GM12878 (cell line): ENCODE data around the gene LOXL3. TPM values are rescaled to one million over a fixed set of nuclear protein-coding genes. Genes with fewer than 3 reads are reported as not detected.

Experiments
- ATAC-seq: fragments of 200-7000 bp; cut with Tn5 transposase; 3 replicates; pipeline ENCODE4 v1.9.1; 2020; ENCODE audit warnings: mild to moderate bottlenecking, moderate library complexity
- BruUV-seq: library from RNA; stranded (reverse); fragments of 400-500 nt; replicated peaks from 2 replicates; lab custom pipeline; 2021; lab: Mats Ljungman, UMichigan
- CTCF ChIA-PET: fragments of 300-600 bp; sonication (Branson Sonifier 250); formaldehyde crosslinking; extraction: SDS; loops from one replicate; lab custom pipeline; 2021; ENCODE audit warnings: inconsistent platforms; lab: Yijun Ruan, JAX
- POLR2A ChIA-PET: fragments of 350-600 bp; formaldehyde crosslinking; extraction: SDS; loops from one replicate; lab custom pipeline; 2021; ENCODE audit warnings: inconsistent platforms; lab: Charles Lee
- RAD21 ChIA-PET: fragments of 300-600 bp; sonication (Branson Sonifier 250); formaldehyde crosslinking; loops from one replicate; lab custom pipeline; 2023; ENCODE audit warnings: antibody characterized with exemption; ENCODE audit not compliant: unreplicated experiment; lab: Charles Lee
- SMC1A ChIA-PET: fragments of 300-600 bp; sonication (Branson Sonifier 250); formaldehyde crosslinking; loops from one replicate; lab custom pipeline; 2023; ENCODE audit not compliant: unreplicated experiment, uncharacterized antibody; lab: Charles Lee
- DNase-seq: peaks from one replicate; pipeline ENCODE4 v3.0.0-alpha.2; 2011; ENCODE audit warnings: low read depth, low spot score
- FAIRE-seq: peaks from 3 replicates; lab custom pipeline; 2011; peaks lifted over from hg19 to GRCh38; lab: Jason Lieb, UNC
- H2AFZ ChIP-seq: 2 replicates; pipeline ENCODE4 v1.6.0; 2011; ENCODE audit warnings: low read depth, low read length, control low read depth; ENCODE audit not compliant: control insufficient read depth
- H3K27ac ChIP-seq: 2 replicates; pipeline ENCODE4 v1.5.1; 2011; ENCODE audit warnings: control low read depth; ENCODE audit not compliant: control insufficient read depth, insufficient read depth
- H3K27me3 ChIP-seq, 2 experiments: replicated peaks in 1 of 2; 2 replicates each; pipeline versions ENCODE4 v1.6.0 to v1.6.1; 2011; ENCODE audit warnings: low read length in 1 of 2; ENCODE audit not compliant: control insufficient read depth in 2 of 2, insufficient read depth in 2 of 2
- H3K36me3 ChIP-seq, 2 experiments: 2 replicates each; pipeline ENCODE4 v1.5.1; 2011; ENCODE audit warnings: low read length in 1 of 2; ENCODE audit not compliant: control insufficient read depth in 2 of 2, insufficient read depth in 2 of 2
- H3K4me1 ChIP-seq: 2 replicates; pipeline ENCODE4 v1.6.1; 2011; ENCODE audit warnings: mild to moderate bottlenecking, low read length, moderate library complexity, mixed read lengths; ENCODE audit not compliant: control insufficient read depth, insufficient read depth
- H3K4me2 ChIP-seq: 2 replicates; pipeline ENCODE4 v1.6.0; 2011; ENCODE audit warnings: control low read depth; ENCODE audit not compliant: control insufficient read depth, insufficient read depth
- H3K4me3 ChIP-seq: fragments of 200-600 bp; sonication (generic); 2 replicates; pipeline ENCODE4 v1.5.1; 2016
- H3K79me2 ChIP-seq: 2 replicates; pipeline ENCODE4 v1.6.0; 2011; ENCODE audit warnings: low read length; ENCODE audit not compliant: control insufficient read depth, insufficient read depth
- H3K9ac ChIP-seq: 2 replicates; pipeline ENCODE4 v1.8.0; 2011; ENCODE audit warnings: low read length, control low read depth, mixed read lengths; ENCODE audit not compliant: control insufficient read depth, insufficient read depth
- H3K9me3 ChIP-seq: replicated peaks from 3 replicates; pipeline ENCODE4 v1.5.1; 2011; ENCODE audit warnings: mild to moderate bottlenecking, low read length; ENCODE audit not compliant: control insufficient read depth, insufficient read depth
- H4K20me1 ChIP-seq: 2 replicates; pipeline ENCODE4 v1.6.0; 2011; ENCODE audit not compliant: control insufficient read depth, insufficient read depth
- EP300 ChIP-seq, 2 experiments: fragments of 150-350 bp in 1 of 2; IDR thresholded peaks; 2 replicates each; pipeline ENCODE4 v1.6.1; 2011 to 2012; ENCODE audit warnings: low read depth in 2 of 2, low read length in 2 of 2, borderline replicate concordance in 1 of 2, improper control_type of control experiment in 1 of 2, inconsistent platforms in 1 of 2; ENCODE audit not compliant: control insufficient read depth in 1 of 2
- GATAD2B ChIP-seq: fragments of 450-650 bp; conservative IDR thresholded peaks from 2 replicates; pipeline ENCODE4 v1.6.1; 2017; ENCODE audit warnings: low read depth, mild to moderate bottlenecking, moderate library complexity
- WGBS: methylation state at CpG from one replicate; pipeline ENCODE4 v1.1.6; 2016; ENCODE audit warnings: low lambda C conversion rate; ENCODE audit not compliant: insufficient replicate concordance, insufficient coverage; ENCODE audit errors: missing lambda C conversion rate; 5-methylcytosine and 5-hydroxymethylcytosine counted together
- in situ Hi-C: fragments of 300-500 bp; cut with MboI; formaldehyde crosslinking; loops from 9 replicates; pipeline ENCODE4 v1.14.3; 2018; ENCODE audit warnings: mixed read lengths
- intact Hi-C: fragments of 100-400 bp; cut with micrococcal nuclease; formaldehyde crosslinking; loops from one replicate; pipeline ENCODE4 v1.14.2; 2022; ENCODE audit not compliant: unreplicated experiment
- polyA plus RNA-seq, 11 experiments: library from polyadenylated mRNA; depleted of rRNA in 4 of 11; unstranded in 6 of 11; stranded (reverse) in 5 of 11; fragments of >200 nt; fragmentation: Nextera tagmentation in 4 of 11; fragmentation: Illumina TruSeq in 1 of 11; extraction: Ambion mirVana in 4 of 11; extraction: Trizol in 1 of 11; gene quantifications; 1 replicate in 1 of 11; 2 replicates in 10 of 11; pipeline versions ENCODE4 v1.2.1 to v1.2.3, GENCODE V29; 2011 to 2016; ENCODE audit warnings: inconsistent platforms in 2 of 11, missing spikeins in 2 of 11, low read depth in 1 of 11
- total RNA-seq, 4 experiments: library from RNA; depleted of rRNA in 3 of 4; stranded (reverse); fragments of >200 nt in 3 of 4; fragmentation: Illumina TruSeq in 1 of 4; extraction: Trizol in 1 of 4; gene quantifications; 2 replicates each; pipeline versions ENCODE4 v1.2.1 to v1.2.3, GENCODE V29; 2013 to 2021
- TF ChIP-seq, protein P1 (sequence below), 3 experiments: IDR thresholded peaks in 2 of 3; conservative IDR thresholded peaks in 1 of 3; 2 replicates each; pipeline ENCODE4 v1.5.1; 2011; ENCODE audit warnings: low read depth in 3 of 3, low read length in 3 of 3, mild to moderate bottlenecking in 3 of 3, control low read depth in 2 of 3, moderate library complexity in 2 of 3, inconsistent platforms in 1 of 3, mixed read lengths in 1 of 3; ENCODE audit not compliant: control insufficient read depth in 2 of 3, insufficient read depth in 1 of 3; ENCODE audit errors: extremely low read depth in 1 of 3

The LOXL3 gene
- total and polyA plus RNA-seq, 10 of the 15 experiments (the other 5 are each of a cell fraction or from before 2014, with no cell fraction given) = 6.2 to 40.9 (median 23.3) TPM

GRCh38 chr2:74582184-74582583 lies 28.4 kb upstream of the LOXL3 start:
- ATAC-seq (no peak), FAIRE-seq (no peak), DNase-seq (no peak)
- Histone ChIP-seq H3K27ac (no peak overlapping the region), H3K4me1 (peaks cover 46% of the 10 kb centered on the region), H3K9ac (no peak overlapping the region), H4K20me1 (no peaks in the 10 kb centered on the region), H3K4me3 (no peak overlapping the region), H2AFZ (no peak overlapping the region), H3K4me2 (no peak overlapping the region), H3K79me2 (no peaks in the 10 kb centered on the region), H3K36me3 (no peaks in the 10 kb centered on the region), H3K9me3 (no peaks in the 10 kb centered on the region), H3K27me3 (no peaks in the 10 kb centered on the region)
- 50% methylated on average over 2 of the region's 2 CpGs for WGBS
- intact Hi-C loops = loop anchor here (10.0 kb wide), 1 partner anchor 247 kb away; no protein-coding TSS in a partner anchor
- CTCF ChIA-PET = interaction anchor here (0.9 to 12.8 kb wide), 7 partner anchors 9 to 95 kb away, joined by 4 to 281 read pairs (median 226); partner anchors contain the start of genes AUP1, CCDC142, DOK1 and DQX1
- RAD21 ChIA-PET = interaction anchor here (1.0 to 11.0 kb wide), 6 partner anchors 6 to 100 kb away, joined by 4 to 158 read pairs (median 84); partner anchors contain the start of genes AUP1, CCDC142, DOK1 and DQX1
- TF ChIP-seq EP300 (IDR thresholded peaks at IDR 0.05; ENCODE audit: borderline replicate concordance in 1 of 2, control insufficient read depth in 1 of 2, low read depth in 2 of 2, low read length in 2 of 2) = no peak
- TF ChIP-seq, protein P1, sequence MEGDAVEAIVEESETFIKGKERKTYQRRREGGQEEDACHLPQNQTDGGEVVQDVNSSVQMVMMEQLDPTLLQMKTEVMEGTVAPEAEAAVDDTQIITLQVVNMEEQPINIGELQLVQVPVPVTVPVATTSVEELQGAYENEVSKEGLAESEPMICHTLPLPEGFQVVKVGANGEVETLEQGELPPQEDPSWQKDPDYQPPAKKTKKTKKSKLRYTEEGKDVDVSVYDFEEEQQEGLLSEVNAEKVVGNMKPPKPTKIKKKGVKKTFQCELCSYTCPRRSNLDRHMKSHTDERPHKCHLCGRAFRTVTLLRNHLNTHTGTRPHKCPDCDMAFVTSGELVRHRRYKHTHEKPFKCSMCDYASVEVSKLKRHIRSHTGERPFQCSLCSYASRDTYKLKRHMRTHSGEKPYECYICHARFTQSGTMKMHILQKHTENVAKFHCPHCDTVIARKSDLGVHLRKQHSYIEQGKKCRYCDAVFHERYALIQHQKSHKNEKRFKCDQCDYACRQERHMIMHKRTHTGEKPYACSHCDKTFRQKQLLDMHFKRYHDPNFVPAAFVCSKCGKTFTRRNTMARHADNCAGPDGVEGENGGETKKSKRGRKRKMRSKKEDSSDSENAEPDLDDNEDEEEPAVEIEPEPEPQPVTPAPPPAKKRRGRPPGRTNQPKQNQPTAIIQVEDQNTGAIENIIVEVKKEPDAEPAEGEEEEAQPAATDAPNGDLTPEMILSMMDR (IDR thresholded peaks at IDR 0.05 in 2 of 3, conservative IDR thresholded peaks at IDR 0.05 in 1 of 3; ENCODE audit: control insufficient read depth in 2 of 3, extremely low read depth in 1 of 3, insufficient read depth in 1 of 3, low read depth in 3 of 3, low read length in 3 of 3) = no peak
- TF ChIP-seq GATAD2B = no peak
- no TSS peak for BruUV-seq
- SMC1A ChIA-PET = interaction anchor here (0.8 to 11.0 kb wide), 7 partner anchors 11 to 99 kb away, joined by 3 to 371 read pairs (median 71); partner anchors contain the start of genes AUP1, CCDC142, DQX1 and HTRA2
- in situ Hi-C loops = loop anchor here (10.0 kb wide), 1 partner anchor 97 kb away; the partner anchor contains the start of genes CCDC142 and TTC31
- POLR2A ChIA-PET = interaction anchor here (0.9 to 25.0 kb wide), 4 partner anchors 9 to 30 kb away, joined by 3 to 441 read pairs (median 60); partner anchors contain the start of genes DOK1 and LOXL3
